K562 treated with DMSO at 1 percent for 4 hours (cell line): ENCODE measurements around the gene TRPM8. TPM values are rescaled to one million over a fixed set of nuclear protein-coding genes. Genes with fewer than 3 reads are reported as not detected.

ENCODE experiments used
- total RNA-seq: library from RNA; unstranded; fragments of 300-600 nt; gene quantifications from 2 replicates; pipeline ENCODE4 v1.2.3, GENCODE V29; 2022; ENCODE audit not compliant: insufficient read depth

The TRPM8 gene
- total RNA-seq: not detected in 2 replicates

DNA sequence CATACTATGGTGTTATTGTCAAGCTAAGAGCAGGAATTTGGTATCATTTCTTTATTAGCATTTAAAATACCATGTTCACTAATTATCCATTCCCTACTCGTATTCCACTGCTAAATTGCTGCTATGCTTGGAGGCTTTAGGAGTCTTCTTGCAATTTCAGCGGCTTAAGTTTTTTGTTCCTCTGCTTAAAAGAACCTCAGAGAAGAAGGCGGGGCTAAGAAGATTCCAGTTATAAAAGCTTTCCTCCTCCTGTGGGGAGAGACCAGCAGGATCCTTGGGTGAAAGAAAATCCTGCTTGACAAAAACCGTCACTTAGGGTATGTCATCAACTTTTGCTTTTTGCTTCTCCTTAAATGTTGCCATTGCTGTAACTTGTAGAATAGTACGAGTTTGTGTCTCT lies at the start of gene TRPM8:
Gene TRPM8 (plus strand): TSS at position 258 of the 400 bp plus-strand sequence. CDS start 9,165 bp downstream, outside the sequence.

GRCh38 chr2:233867993-233868532 lies 49.1 kb upstream of the TRPM8 start, which contains the start of gene MSL3B:
MSL3B (minus strand) TSS chr2:233868386.

DNA sequence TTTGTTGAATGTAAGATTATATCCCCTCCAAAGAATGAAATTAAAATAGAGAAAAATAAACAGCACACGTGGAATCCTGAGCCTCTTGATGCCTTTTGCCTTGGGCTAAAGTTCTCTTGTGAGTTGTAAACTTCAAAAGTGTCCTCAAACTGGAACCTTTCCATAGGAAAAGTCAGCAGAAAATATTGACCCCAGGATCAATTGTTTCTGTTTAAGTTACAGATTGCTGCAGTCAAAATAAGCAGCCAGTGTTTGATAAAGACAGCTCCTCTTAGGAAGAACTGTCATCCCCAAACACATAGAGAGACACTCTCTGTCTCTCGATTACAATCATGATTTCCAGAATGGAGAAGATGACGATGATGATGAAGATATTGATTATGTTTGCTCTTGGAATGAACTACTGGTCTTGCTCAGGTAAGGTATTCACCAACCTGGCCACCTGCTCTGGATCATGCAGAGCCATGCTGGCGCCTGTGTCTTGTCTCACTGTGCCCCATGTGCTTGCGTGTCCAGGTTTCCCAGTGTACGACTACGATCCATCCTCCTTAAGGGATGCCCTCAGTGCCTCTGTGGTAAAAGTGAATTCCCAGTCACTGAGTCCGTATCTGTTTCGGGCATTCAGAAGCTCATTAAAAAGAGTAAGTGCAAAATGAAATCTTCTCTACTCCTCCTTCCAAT lies 133.4 kb downstream of the TRPM8 start, which contains the start of gene SPP2:
Gene SPP2 (plus strand): TSS at position 248 of the 681 bp plus-strand sequence. CDS start 85 bp downstream, at position 333.

Other genes starting within 250 kb of the TRPM8 start
- not detected in 2 replicates for gene UGT1A9, start 245.5 kb upstream of the TRPM8 start, total RNA-seq
- not detected in 2 replicates for gene UGT1A7, start 235.5 kb upstream of the TRPM8 start, total RNA-seq
- not detected in 2 replicates for gene UGT1A6, start 224.5 kb upstream of the TRPM8 start, total RNA-seq
- not detected in 2 replicates for gene UGT1A5, start 204.5 kb upstream of the TRPM8 start, total RNA-seq
- not detected in 2 replicates for gene UGT1A4, start 198.6 kb upstream of the TRPM8 start, total RNA-seq
- not detected in 2 replicates for gene UGT1A3, start 188.3 kb upstream of the TRPM8 start, total RNA-seq
- not detected in 2 replicates for gene UGT1A1, start 157.1 kb upstream of the TRPM8 start, total RNA-seq
- not detected in 2 replicates for gene MROH2A, start 139.0 kb upstream of the TRPM8 start, total RNA-seq
- 18.1 and 25.3 TPM in 2 replicates for gene HJURP, start 62.8 kb upstream of the TRPM8 start, total RNA-seq
- not detected in 2 replicates for gene SPP2, start 133.3 kb downstream of the TRPM8 start, total RNA-seq